GM18520 (cell line): Measurements from ENCODE around the gene YWHAH.
A peak's percentile ranks its signal among the peaks of the same experiment; 100 is the strongest.

ENCODE experiments used
- ATAC-seq: cut with Tn5 transposase; IDR thresholded peaks from one replicate; pipeline ENCODE4 v1.9.1; 2021; ENCODE audit not compliant: unreplicated experiment

YWHAH gene

DNA sequence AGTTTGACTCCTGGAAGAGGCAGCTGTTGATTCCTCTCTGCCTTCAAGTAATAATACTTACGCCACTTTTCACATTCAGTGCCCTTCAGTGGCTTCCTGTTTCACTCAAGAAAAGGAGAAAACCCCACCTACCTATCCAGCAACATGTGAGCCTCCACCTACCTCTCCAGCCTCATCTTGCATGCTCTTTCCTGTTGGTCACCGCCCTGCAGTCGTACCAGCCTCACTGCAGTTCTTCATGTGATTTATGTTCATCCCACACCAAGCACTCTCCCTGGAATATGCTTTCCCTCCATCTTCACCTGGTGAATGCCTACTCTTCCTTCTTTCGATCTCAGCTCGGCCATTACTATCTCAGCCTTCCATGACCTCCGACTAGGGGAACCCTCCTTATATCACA, 21.8 kb upstream of the YWHAH start:
- no peak for ATAC-seq

DNA sequence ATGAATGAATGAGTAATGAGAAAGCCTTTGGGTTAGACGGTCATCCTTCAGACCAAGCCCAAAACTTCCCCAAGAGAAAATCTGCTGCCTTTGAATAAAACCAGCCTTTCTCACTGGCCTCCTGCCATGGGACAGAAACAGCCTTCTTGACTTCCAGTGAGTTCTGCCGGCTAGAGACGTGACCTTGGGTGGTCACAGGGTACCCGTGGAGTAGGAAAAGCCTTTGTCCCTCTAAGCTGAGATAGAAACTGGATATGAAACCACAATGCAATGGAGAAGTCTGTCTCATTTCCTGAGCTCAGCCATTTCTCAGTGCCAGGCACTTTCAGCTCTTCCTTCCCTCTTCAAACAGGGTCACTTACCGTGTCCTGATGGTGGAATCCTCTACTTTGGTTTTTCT, 21.2 kb upstream of the YWHAH start:
- ATAC-seq, result no peak

- ATAC-seq, result no peak
These were observed 20.6 kb upstream of the YWHAH start for GRCh38 chr22:31923747-31924146.

DNA sequence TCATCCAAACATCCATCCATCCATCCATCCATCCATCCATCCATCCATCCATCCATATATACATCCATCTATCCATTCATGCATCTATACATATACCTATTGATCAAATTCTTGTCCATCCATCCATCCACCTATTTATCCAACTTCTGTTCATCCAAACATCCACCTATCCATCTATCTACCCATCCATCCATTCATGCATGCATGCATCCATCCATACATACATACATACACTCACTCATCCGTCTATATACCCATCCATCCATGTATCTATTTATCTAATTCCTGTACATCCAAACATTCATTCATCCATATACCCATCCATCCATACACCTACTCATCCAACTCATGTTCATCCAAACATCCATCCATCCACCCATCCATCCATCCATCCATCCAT, 19.3 kb upstream of the YWHAH start:
- ATAC-seq, result no peak

GRCh38 chr22:31926024-31926423, 18.3 kb upstream of the YWHAH start:
- ATAC-seq, result no peak

DNA sequence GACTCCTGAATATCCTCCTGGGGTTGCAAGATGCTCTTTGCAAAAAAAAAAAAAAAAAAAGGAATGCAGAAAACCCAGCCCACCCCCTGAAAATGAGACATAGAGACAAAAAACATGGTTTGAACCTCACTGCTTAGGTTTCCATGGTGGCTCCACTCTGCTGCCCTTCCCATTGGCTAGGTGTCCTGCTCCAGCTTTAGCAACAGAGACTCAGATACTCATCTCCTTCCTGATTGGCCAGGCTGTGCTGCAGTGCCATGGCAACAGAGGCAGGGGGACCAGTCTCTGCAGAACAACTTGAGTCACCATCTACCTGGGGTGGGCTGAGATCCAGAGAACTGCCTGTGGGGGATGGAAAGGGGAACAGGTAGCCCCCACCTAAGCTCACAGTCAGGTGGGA, 17.4 kb upstream of the YWHAH start:
- no peak for ATAC-seq

GRCh38 chr22:31927562-31927961, 16.8 kb upstream of the YWHAH start:
- no peak for ATAC-seq

- ATAC-seq, result no peak
These were observed 15.0 kb upstream of the YWHAH start for GRCh38 chr22:31929167-31929930.

DNA sequence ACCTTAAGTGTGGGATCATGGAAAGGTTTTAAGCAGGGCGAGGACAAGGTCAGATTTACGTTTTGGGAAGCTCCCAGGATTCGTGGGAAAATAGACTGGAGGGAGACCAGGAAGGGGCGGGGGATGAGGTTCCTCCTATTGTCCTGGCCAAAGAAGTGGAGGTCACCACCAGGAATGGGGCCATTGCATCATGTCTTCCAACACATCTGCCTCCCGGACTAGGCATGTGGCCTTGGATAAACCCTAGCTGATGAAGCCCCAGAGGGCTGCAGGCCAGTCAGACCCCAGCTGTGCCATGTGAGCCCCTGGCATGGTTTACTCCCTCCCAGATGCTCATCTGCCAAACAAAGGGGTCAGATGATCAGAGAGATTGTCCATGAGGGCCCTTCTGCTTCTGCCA, 11.5 kb upstream of the YWHAH start:
- no peak for ATAC-seq

GRCh38 chr22:31933406-31933805, 10.9 kb upstream of the YWHAH start:
- no peak for ATAC-seq

DNA sequence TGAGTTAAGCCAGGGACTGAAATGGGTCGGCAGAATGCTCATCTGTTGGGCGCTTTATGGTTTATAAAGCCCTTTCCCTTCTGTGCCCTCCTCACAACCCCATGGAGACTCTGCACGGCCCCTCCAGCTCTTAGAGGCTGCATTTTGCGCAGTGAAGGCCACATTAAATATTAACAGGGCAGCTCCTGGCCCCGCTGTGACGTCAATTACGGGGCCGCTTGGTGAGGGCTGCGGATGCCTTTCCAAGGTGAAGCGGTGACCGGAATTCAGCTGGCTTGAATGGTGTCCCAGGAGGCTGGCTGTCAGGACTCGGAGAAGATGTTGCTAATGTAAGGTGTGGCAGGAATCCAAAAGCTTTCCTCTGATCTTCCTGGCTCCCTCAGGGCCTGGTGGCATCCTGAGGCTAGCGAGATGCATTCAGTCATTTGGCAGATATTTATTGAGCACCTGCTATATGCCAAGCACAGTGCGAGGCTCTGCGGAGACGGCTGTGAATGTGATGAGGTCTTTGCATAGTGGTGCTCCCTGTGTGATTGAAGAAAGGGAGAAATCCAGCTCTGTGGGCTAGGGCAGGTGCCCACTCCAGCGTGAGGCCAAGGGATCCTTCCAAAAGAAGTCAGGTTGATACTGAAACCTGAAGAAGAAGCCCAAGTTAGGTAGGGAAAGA, 10.4 kb upstream of the YWHAH start:
- no peak for ATAC-seq

GRCh38 chr22:31935961-31936635, 8.2 kb upstream of the YWHAH start:
- ATAC-seq, result no peak

DNA sequence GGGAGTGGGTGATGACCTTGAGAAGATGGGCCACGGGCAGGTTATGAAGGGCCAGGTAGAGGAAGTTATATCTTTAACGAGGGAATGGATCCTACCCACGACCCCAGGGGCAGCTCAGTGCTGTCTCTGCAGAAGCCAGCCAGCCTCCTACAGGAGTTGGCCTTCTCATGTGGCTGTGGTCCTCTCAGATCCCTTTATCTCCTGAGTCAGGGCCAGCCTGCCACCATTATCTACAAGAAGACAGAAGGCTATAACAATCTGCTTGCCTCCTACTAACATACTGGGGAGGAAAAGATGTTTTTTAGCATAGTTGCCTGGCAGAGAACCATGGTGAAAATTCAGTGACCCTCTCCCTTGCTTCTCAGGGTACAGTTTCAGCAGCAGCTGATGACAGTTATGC, 7.0 kb upstream of the YWHAH start:
- ATAC-seq, result no peak

DNA sequence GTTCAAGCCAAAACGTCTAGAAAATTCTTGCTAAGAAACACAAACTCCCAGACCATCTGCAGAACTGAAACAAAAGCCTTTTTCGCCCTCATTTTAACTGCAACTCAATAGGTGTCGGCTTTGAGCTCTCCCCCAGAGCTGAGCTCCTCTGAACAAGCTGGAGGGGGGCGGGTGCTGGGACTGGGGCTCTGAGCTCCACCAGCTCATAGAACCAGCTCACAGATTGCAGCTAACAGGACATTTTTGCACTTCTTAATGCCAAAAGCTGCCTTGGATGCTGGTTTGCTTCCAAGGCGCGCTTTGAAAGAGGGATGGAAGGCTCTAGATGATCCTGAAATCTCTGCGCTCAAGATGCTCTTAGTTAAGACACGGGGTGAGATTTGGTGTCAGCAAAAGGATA, 6.0 kb upstream of the YWHAH start:
- no peak for ATAC-seq

GRCh38 chr22:31940506-31940905, 3.8 kb upstream of the YWHAH start:
- ATAC-seq, result no peak

DNA sequence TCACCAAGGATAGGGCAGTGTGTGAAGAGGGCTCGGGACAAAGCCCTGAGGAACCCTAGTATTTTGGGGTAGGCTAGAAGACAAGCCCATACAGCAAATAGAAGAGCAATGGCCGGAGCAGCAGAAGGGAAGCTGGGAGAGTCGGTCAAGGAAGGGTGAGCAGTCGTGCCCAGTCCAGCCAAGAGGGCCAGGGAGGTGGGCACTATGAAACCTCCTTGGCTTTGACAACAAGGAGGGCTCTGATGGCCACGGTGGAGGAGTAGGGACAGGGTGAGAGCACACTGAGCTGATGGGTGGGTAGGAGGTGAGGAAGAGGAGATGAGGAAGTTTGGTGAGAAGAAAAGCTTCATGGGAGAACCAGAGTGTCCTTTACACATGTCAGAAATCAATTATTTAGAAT, 2.2 kb upstream of the YWHAH start:
- ATAC-seq, result no peak

- ATAC-seq, result no peak
These were observed 943 bp upstream of the YWHAH start for GRCh38 chr22:31943206-31943977.

DNA sequence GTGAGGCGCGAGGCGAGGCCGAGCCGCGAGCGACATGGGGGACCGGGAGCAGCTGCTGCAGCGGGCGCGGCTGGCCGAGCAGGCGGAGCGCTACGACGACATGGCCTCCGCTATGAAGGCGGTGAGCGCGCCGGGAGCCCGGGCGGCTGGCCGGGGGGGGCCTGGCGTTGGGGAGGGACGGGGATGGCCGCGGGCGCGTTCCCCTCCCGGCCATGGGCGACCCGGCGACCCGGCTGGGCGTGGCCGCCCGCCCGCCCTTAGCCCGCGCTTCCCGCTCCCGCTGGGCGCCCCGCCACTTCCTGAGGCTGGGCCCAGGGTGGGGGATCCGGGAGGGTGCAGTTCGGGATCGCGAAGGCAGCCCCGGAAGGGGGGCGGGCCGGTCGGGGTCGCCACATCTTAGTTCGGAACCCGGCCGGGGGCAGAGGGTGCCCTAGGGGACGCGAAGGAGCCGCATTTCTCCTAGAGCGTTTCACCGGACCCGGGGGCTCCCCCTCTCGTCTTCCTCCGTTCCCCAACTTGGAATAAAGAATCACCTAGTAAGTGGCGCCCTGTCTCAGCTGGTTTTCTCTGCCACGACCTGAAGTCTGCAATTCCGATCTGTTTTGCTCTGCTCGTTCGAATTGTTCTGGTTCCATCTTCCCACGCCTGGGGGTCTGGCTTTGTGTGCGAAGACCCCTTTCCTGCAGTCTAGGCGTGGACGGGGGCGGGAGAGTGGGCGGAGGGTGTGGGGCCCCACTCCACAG, 536 bp downstream of the YWHAH start:
- peak; percentile 12 for ATAC-seq

GRCh38 chr22:31945443-31945855, 1.1 kb downstream of the YWHAH start:
- ATAC-seq, result no peak

- ATAC-seq, result no peak
These were observed 1.8 kb downstream of the YWHAH start for GRCh38 chr22:31945971-31946680.
